ENCODE measurements around the gene CBFA2T2. TPM values are rescaled to one million over a fixed set of nuclear protein-coding genes. Genes with fewer than 3 reads are reported as not detected.

The CBFA2T2 gene
- total and polyA plus RNA-seq, 2 of the 4 experiments (the other 2 are of a cell fraction), result 3.8 to 6.2 TPM

- TF ChIP-seq SMC3 (IDR thresholded peaks at IDR 0.05; ENCODE audit: low read depth, low read length), result no peak
Observed at GRCh38 chr20:33693741-33694638, 204.1 kb downstream of the CBFA2T2 start (continued).

GRCh38 chr20:33694639-33695012, 204.7 kb downstream of the CBFA2T2 start:
- no peak overlapping the region for H3K4me3 ChIP-seq (ENCODE audit: insufficient read depth, low read depth, low read length)
- no peak overlapping the region for H4K5ac ChIP-seq (ENCODE audit: low read depth, low read length)
- ATAC-seq (ENCODE audit: low read depth), result no peak
- no peak overlapping the region for H3K4me2 ChIP-seq (ENCODE audit: low read depth, low read length)
- H2BK5ac ChIP-seq (ENCODE audit: low read depth, low read length, poor library complexity, severe bottlenecking), result no peak overlapping the region
- no peak overlapping the region for H2AFZ ChIP-seq (replicated peaks; ENCODE audit: low read length, poor library complexity)
- no TSS peak for BruUV-seq (replicated peaks)
- H2BK20ac ChIP-seq (ENCODE audit: low read depth, low read length), result no peak overlapping the region
- ChIA-PET POLR2A (ENCODE audit: unreplicated experiment) (no interaction called here), CTCF (interaction anchor here (0.8 kb wide), 1 partner anchor 13 kb away, joined by 3 read pairs; no protein-coding TSS in a partner anchor)
- no peak overlapping the region for H2BK15ac ChIP-seq (ENCODE audit: low read depth, low read length)
- no peaks in the 10 kb centered on the region for H3K79me1 ChIP-seq (ENCODE audit: low read depth in 1 of 2, low read length in 2 of 2)
- no peaks in the 10 kb centered on the region for H3K9me3 ChIP-seq (ENCODE audit: control insufficient read depth, insufficient read depth, low read length)
- no peak overlapping the region for H3K14ac ChIP-seq (replicated peaks; ENCODE audit: low read depth, low read length)
- in situ Hi-C loops (cut with MboI; ENCODE audit: low sequenced_read_pairs) (no loop called here), dilution Hi-C loops (cut with HindIII; ENCODE audit: low sequenced_read_pairs, unreplicated experiment) (no loop called here), intact Hi-C loops (cut with micrococcal nuclease) (no loop called here)
- WGBS, 2 experiments (ENCODE audit: extremely low coverage in 2 of 2, insufficient read length in 1 of 2), result 85% methylated on average over 4 of the region's 6 CpGs; no CpG with 5 or more reads in 1 of the 2 experiments
- no peak overlapping the region for H4K91ac ChIP-seq (ENCODE audit: insufficient read depth, low read depth, low read length)
- no peak overlapping the region for H2AK5ac ChIP-seq (ENCODE audit: low read depth, low read length)
- H2AK9ac ChIP-seq (replicated peaks; ENCODE audit: low read depth, low read length, poor library complexity), result no peak overlapping the region
- H2BK120ac ChIP-seq (ENCODE audit: low read depth, low read length), result no peak overlapping the region
- H3K4ac ChIP-seq (ENCODE audit: low read depth, low read length), result no peak overlapping the region
- H3K18ac ChIP-seq (ENCODE audit: low read depth, low read length), result no peak overlapping the region
- H3K9ac ChIP-seq (ENCODE audit: low read depth, low read length), result no peak overlapping the region
- no peak overlapping the region for H3K23ac ChIP-seq (ENCODE audit: low read depth, low read length)
- TF ChIP-seq CHD1 (IDR thresholded peaks at IDR 0.05; ENCODE audit: low read depth, low read length) (no peak), BHLHE40 (IDR thresholded peaks at IDR 0.05; ENCODE audit: low read depth, low read length) (no peak)
- H4K20me1 ChIP-seq (ENCODE audit: insufficient read depth, low read length), result no peaks in the 10 kb centered on the region
- no peak for DNase-seq
- H3K36me3 ChIP-seq (ENCODE audit: control insufficient read depth, insufficient read depth, low read length), result no peaks in the 10 kb centered on the region
- 0 out of 2 replicates have a peak, but pooled peaks cover 2% of the 10 kb centered on the region for H3K9me1 ChIP-seq (ENCODE audit: insufficient read depth, low read length)
- H3K27ac ChIP-seq (ENCODE audit: insufficient read depth, low read length), result no peak overlapping the region
- no peaks in the 10 kb centered on the region for H3K4me1 ChIP-seq (ENCODE audit: control insufficient read depth, insufficient read depth, low read length)
- H3K27me3 ChIP-seq (ENCODE audit: control insufficient read depth, insufficient read depth, low read length), result no peaks in the 10 kb centered on the region
- H3K56ac ChIP-seq (ENCODE audit: extremely low read depth, insufficient read depth, low read length), result no peak overlapping the region
- H4K8ac ChIP-seq (ENCODE audit: low read depth in 2 of 2, low read length in 2 of 2), result no peak overlapping the region

Data from IMR-90 (cell line).